ENCODE measurements around the gene IZUMO1R.
"Not testable (repeated sequence)": the region's sequence is repeated elsewhere in the genome, so short reads cannot be mapped to it uniquely, and the experiment has no call there.

The IZUMO1R gene

GRCh38 chr11:94342250-94342649 is 37.9 kb downstream of the IZUMO1R start:
- H3K27ac ChIP-seq, result no peak overlapping the region
- no peaks in the 10 kb centered on the region for H3K36me3 ChIP-seq
- no peaks in the 10 kb centered on the region for H3K4me1 ChIP-seq (ENCODE audit: control insufficient read depth in 1 of 2, insufficient read depth in 1 of 2, low read depth in 1 of 2, low read length in 1 of 2)
- no peaks in the 10 kb centered on the region for H3K27me3 ChIP-seq
- no peak overlapping the region for H3K4me3 ChIP-seq (ENCODE audit: low read depth in 1 of 2, low read length in 1 of 2)
- no peaks in the 10 kb centered on the region for H3K9me3 ChIP-seq
- no peak for TF ChIP-seq CTCF (IDR thresholded peaks at IDR 0.05)

GRCh38 chr11:94343495-94343894 is 39.1 kb downstream of the IZUMO1R start:
- Histone ChIP-seq H3K4me1 (ENCODE audit: control insufficient read depth in 1 of 2, insufficient read depth in 1 of 2, low read depth in 1 of 2, low read length in 1 of 2) (no peaks in the 10 kb centered on the region), H3K27ac (no peak overlapping the region), H3K4me3 (ENCODE audit: low read depth in 1 of 2, low read length in 1 of 2) (no peak overlapping the region), H3K27me3 (no peaks in the 10 kb centered on the region), H3K9me3 (no peaks in the 10 kb centered on the region), H3K36me3 (no peaks in the 10 kb centered on the region)
- no peak for TF ChIP-seq CTCF (IDR thresholded peaks at IDR 0.05)

GRCh38 chr11:94346311-94346710 is 41.9 kb downstream of the IZUMO1R start:
- not testable (repeated sequence) for H3K9me3 ChIP-seq; H3K36me3 ChIP-seq; H3K27ac ChIP-seq; H3K4me3 ChIP-seq (ENCODE audit: low read depth in 1 of 2, low read length in 1 of 2); H3K27me3 ChIP-seq; H3K4me1 ChIP-seq (ENCODE audit: control insufficient read depth in 1 of 2, insufficient read depth in 1 of 2, low read depth in 1 of 2, low read length in 1 of 2)

GRCh38 chr11:94350850-94351563 is 46.6 kb downstream of the IZUMO1R start:
- not testable (repeated sequence) for H3K36me3 ChIP-seq; H3K4me1 ChIP-seq (ENCODE audit: control insufficient read depth in 1 of 2, insufficient read depth in 1 of 2, low read depth in 1 of 2, low read length in 1 of 2); H3K9me3 ChIP-seq; H3K4me3 ChIP-seq (ENCODE audit: low read depth in 1 of 2, low read length in 1 of 2); H3K27me3 ChIP-seq; H3K27ac ChIP-seq
